ENCODE measurements around the gene OR10H1. TPM values are rescaled to one million over a fixed set of nuclear protein-coding genes. Genes with fewer than 3 reads are reported as not detected.
"Not testable (repeated sequence)": the region's sequence is repeated elsewhere in the genome, so short reads cannot be mapped to it uniquely, and the experiment has no call there.

The OR10H1 gene
- total and polyA plus RNA-seq, 8 donors: 0.03 TPM; not detected in 7

DNA sequence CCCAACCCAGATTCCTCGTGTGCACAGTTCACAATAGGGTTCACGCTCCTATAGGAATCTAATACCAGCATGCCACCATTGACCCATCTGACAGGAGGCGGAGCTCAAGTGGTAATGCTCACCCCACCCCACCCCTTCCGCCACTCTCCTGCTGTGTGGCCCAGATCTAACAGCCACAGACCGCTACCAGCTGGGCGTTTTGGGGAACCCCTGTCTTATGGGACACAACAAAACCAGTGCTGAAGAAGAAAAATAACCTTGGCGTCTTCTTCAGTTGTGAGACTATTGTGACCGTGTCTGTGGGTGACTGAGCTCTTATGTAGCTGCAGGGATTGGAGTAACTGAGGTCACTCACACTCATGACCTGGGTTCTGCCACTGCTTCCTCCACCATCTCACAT is 5.2 kb upstream of the OR10H1 start:
- intact Hi-C loops (cut with DNase I): no loop called here
- TF ChIP-seq, protein P1, sequence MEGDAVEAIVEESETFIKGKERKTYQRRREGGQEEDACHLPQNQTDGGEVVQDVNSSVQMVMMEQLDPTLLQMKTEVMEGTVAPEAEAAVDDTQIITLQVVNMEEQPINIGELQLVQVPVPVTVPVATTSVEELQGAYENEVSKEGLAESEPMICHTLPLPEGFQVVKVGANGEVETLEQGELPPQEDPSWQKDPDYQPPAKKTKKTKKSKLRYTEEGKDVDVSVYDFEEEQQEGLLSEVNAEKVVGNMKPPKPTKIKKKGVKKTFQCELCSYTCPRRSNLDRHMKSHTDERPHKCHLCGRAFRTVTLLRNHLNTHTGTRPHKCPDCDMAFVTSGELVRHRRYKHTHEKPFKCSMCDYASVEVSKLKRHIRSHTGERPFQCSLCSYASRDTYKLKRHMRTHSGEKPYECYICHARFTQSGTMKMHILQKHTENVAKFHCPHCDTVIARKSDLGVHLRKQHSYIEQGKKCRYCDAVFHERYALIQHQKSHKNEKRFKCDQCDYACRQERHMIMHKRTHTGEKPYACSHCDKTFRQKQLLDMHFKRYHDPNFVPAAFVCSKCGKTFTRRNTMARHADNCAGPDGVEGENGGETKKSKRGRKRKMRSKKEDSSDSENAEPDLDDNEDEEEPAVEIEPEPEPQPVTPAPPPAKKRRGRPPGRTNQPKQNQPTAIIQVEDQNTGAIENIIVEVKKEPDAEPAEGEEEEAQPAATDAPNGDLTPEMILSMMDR (IDR thresholded peaks at IDR 0.05): no peak
- FAIRE-seq (no peak), DNase-seq (no peak), ATAC-seq (no peak)
- Histone ChIP-seq H3K9me3 (no peaks in the 10 kb centered on the region), H3K27ac (no peak overlapping the region), H3K4me1 (peaks cover 0 to 1% (median 0%) of the 10 kb centered on the region in 3 donors), H3K36me3 (no peaks in the 10 kb centered on the region), H3K4me3 (no peak overlapping the region), H3K27me3 (no peaks in the 10 kb centered on the region)
- 82 to 85% methylated on average over 8 of the region's 8 CpGs for WGBS, 2 donors

DNA sequence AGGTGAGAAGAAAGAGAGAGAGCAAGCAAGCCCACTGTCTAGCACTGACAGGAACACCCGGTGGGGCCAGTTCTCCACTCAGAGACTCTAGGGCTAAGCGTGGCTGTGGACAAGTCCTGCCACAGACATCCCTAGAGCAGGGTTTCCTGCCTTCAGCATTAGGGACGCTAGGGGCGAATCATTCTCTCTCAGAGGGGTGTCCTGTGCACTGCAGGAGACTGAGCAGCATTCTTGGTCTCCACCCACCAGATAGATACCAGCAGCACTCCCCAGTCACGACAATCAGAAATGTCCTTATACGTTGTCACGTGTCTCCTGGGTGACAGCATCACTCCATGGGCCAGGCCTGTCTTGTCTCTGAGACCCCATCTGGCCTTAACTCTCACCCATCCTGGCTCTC is 1.5 kb downstream of the OR10H1 start:
- Histone ChIP-seq H3K9me3 (no peaks in the 10 kb centered on the region), H3K36me3 (no peaks in the 10 kb centered on the region), H3K27me3 (no peaks in the 10 kb centered on the region), H3K27ac (no peak overlapping the region), H3K4me3 (no peak overlapping the region), H3K4me1 (peaks cover 0 to 4% (median 0%) of the 10 kb centered on the region in 3 donors)
- TF ChIP-seq, protein P1 (IDR thresholded peaks at IDR 0.05): no peak
- FAIRE-seq (no peak), ATAC-seq (no peak), DNase-seq (no peak)
- WGBS, 2 donors: 54 to 58% methylated on average over 7 of the region's 7 CpGs
- intact Hi-C loops (cut with DNase I): no loop called here

DNA sequence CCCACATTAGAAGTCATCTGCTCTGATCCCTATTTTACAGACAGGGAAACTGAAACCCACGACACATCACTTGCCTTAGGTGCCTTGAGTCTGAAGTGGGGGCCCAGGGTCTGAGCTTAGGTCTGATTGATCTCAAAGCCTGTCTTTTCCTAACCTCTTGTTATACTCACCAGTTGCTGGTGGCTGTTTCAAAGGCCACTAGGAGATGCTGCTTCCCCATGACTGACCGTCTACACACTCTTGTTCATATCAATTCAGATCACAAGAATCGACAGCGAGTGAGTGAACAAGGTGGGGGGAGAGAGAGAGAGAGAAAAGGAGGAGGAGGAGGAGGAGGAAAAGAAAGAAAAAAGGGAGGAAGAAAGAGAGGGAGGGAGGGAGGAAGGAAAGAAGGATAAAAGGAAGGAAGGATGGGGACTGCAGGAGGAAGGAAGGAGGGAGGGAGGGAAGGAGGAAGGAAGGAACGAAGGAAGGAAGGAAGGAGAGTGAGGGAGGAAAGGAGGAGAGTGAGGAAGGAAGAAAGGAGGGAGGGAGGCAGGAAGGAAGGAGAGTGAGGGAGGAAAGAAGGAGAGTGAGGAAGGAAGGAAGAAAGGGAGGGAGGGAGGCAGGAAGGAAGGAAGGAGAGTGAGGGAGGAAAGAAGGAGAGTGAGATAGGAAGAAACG is 3.3 kb downstream of the OR10H1 start:
- no peak overlapping the region for H3K27ac ChIP-seq
- intact Hi-C loops (cut with DNase I): no loop called here
- TF ChIP-seq, protein P1 (IDR thresholded peaks at IDR 0.05): no peak
- H3K4me1 ChIP-seq: peaks cover 0 to 4% (median 0%) of the 10 kb centered on the region in 3 donors
- DNase-seq (no peak), ATAC-seq (no peak), FAIRE-seq (no peak)
- H3K36me3 ChIP-seq: no peaks in the 10 kb centered on the region
- H3K4me3 ChIP-seq: no peak overlapping the region
- H3K9me3 ChIP-seq: no peaks in the 10 kb centered on the region
- WGBS, 2 donors: 9 to 42% methylated on average over 6 of the region's 6 CpGs
- no peaks in the 10 kb centered on the region for H3K27me3 ChIP-seq

DNA sequence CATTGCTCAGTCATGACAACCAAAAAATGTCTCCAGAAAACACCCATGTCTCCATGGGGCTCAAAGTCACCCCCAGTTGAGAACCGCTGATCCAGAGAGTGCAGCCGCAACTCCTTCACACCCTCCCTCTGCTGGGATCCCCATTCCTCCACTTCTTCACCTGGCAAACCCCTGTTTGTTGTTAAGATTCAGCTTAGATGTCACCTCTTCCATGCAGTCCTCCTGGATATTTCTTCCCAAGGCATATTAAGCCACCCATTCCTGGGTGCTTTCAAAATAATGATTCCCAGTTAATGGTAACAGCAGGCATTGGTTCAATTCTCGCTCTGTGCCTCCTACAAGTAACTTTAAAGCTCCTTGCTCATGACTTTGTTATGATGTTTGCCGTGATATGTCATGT is 4.0 kb downstream of the OR10H1 start:
- no peak for ATAC-seq
- TF ChIP-seq, protein P1 (IDR thresholded peaks at IDR 0.05): no peak
- Histone ChIP-seq H3K4me3 (no peak overlapping the region), H3K4me1 (peaks cover 0 to 4% (median 0%) of the 10 kb centered on the region in 3 donors), H3K9me3 (no peaks in the 10 kb centered on the region), H3K27me3 (no peaks in the 10 kb centered on the region), H3K36me3 (no peaks in the 10 kb centered on the region), H3K27ac (no peak overlapping the region)
- no peak for DNase-seq
- intact Hi-C loops (cut with DNase I): no loop called here
- WGBS, 2 donors: 59 to 79% methylated on average over 4 of the region's 4 CpGs
- FAIRE-seq: no peak

DNA sequence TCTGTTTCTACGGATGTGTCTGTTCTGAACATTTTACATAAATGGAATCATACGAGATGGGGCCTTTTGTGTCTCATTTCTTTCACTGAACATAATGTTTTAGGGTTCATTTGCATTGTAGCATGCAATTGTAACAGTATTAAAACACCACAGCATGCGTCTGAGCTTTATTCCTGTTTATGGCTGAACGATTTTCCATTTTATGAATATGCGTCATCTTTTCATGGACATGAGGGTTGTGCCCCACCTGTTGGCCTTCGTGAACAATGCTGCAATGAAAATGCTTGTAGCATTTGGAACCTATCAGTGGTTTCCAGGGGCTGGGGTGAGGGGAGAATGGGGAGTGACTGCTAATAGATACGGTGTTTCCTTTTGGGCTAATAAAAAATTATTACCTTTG is 5.1 kb downstream of the OR10H1 start:
- DNase-seq: no peak
- Histone ChIP-seq H3K9me3 (no peaks in the 10 kb centered on the region), H3K27me3 (no peaks in the 10 kb centered on the region), H3K4me3 (no peak overlapping the region), H3K36me3 (no peaks in the 10 kb centered on the region), H3K4me1 (no peaks in the 10 kb centered on the region), H3K27ac (no peak overlapping the region)
- ATAC-seq: peak in 3 of 4 donors; percentile 25 to 65 (median 58)
- intact Hi-C loops (cut with DNase I): no loop called here
- no peak for FAIRE-seq
- 37 to 43% methylated on average over 7 of the region's 7 CpGs for WGBS, 2 donors
- TF ChIP-seq, protein P1 (IDR thresholded peaks at IDR 0.05): peak in 1 of 4 donors; percentile 10

DNA sequence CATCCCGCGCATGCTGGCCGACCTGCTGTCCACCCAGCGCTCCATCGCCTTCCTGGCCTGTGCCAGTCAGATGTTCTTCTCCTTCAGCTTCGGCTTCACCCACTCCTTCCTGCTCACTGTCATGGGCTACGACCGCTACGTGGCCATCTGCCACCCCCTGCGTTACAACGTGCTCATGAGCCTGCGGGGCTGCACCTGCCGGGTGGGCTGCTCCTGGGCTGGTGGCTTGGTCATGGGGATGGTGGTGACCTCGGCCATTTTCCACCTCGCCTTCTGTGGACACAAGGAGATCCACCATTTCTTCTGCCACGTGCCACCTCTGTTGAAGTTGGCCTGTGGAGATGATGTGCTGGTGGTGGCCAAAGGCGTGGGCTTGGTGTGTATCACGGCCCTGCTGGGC is 21.2 kb downstream of the OR10H1 start:
- H3K27ac ChIP-seq; H3K27me3 ChIP-seq; FAIRE-seq; H3K4me3 ChIP-seq; H3K4me1 ChIP-seq; intact Hi-C loops (cut with DNase I); ATAC-seq; DNase-seq; H3K36me3 ChIP-seq; H3K9me3 ChIP-seq: not testable (repeated sequence)
- 78 to 91% methylated on average over 17 to 18 of the region's 18 CpGs for WGBS, 2 donors
